ENCODE results near the gene RHBDD3. TPM values are rescaled to one million over a fixed set of nuclear protein-coding genes. Genes with fewer than 3 reads are reported as not detected.
"Not testable (repeated sequence)": the region's sequence is repeated elsewhere in the genome, so short reads cannot be mapped to it uniquely, and the experiment has no call there.

Gene RHBDD3
- total RNA-seq, 1 donor from 2014 or later = 17.9 TPM

- no peak for TF ChIP-seq CTCF (IDR thresholded peaks at IDR 0.05)
- H3K4me1 Mint-ChIP-seq = no peaks in the 10 kb centered on the region
- no peak for ATAC-seq (ENCODE audit: low read depth)
- no peaks in the 10 kb centered on the region for H3K9me3 Mint-ChIP-seq
- peaks cover 25% of the 10 kb centered on the region for H3K27me3 Mint-ChIP-seq
- no peak overlapping the region for H3K4me3 Mint-ChIP-seq
- POLR2A ChIA-PET = no interaction called here
- CTCF ChIA-PET = no interaction called here
- no peak overlapping the region for H3K27ac Mint-ChIP-seq
- intact Hi-C loops (cut with micrococcal nuclease) = no loop called here
- no peak for DNase-seq
- H3K36me3 Mint-ChIP-seq (ENCODE audit: low read depth) = no peaks in the 10 kb centered on the region
Measured at GRCh38 chr22:29224121-29224858, 43.5 kb downstream of the RHBDD3 start.

- intact Hi-C loops (cut with micrococcal nuclease) = no loop called here
- H3K9me3 Mint-ChIP-seq = no peaks in the 10 kb centered on the region
- no peaks in the 10 kb centered on the region for H3K4me1 Mint-ChIP-seq
- peaks cover 35% of the 10 kb centered on the region for H3K27me3 Mint-ChIP-seq
- no peak for TF ChIP-seq CTCF (IDR thresholded peaks at IDR 0.05)
- H3K27ac Mint-ChIP-seq = no peak overlapping the region
- H3K36me3 Mint-ChIP-seq (ENCODE audit: low read depth) = no peaks in the 10 kb centered on the region
- H3K4me3 Mint-ChIP-seq = no peak overlapping the region
- DNase-seq = no peak
- POLR2A ChIA-PET = no interaction called here
- CTCF ChIA-PET = interaction anchor here (0.6 kb wide), 1 partner anchor 22 kb away, joined by 3 read pairs; no protein-coding TSS in a partner anchor
- no peak for ATAC-seq (ENCODE audit: low read depth)
Measured at GRCh38 chr22:29219881-29220670, 47.7 kb downstream of the RHBDD3 start.

GRCh38 chr22:29219409-29219782 lies 48.4 kb downstream of the RHBDD3 start:
- H3K36me3 Mint-ChIP-seq (ENCODE audit: low read depth); H3K4me3 Mint-ChIP-seq; POLR2A ChIA-PET; intact Hi-C loops (cut with micrococcal nuclease); H3K9me3 Mint-ChIP-seq; ATAC-seq (ENCODE audit: low read depth); H3K4me1 Mint-ChIP-seq; DNase-seq; H3K27ac Mint-ChIP-seq: not testable (repeated sequence)
- CTCF ChIA-PET = interaction anchor here (0.6 kb wide), 1 partner anchor 21 kb away, joined by 3 read pairs; no protein-coding TSS in a partner anchor
- peaks cover 39% of the 10 kb centered on the region for H3K27me3 Mint-ChIP-seq

GRCh38 chr22:29218758-29219408 lies 48.9 kb downstream of the RHBDD3 start:
- DNase-seq = no peak
- H3K9me3 Mint-ChIP-seq = no peaks in the 10 kb centered on the region
- ATAC-seq (ENCODE audit: low read depth) = no peak
- ChIA-PET CTCF (no interaction called here), POLR2A (no interaction called here)
- H3K36me3 Mint-ChIP-seq (ENCODE audit: low read depth) = no peaks in the 10 kb centered on the region
- no peaks in the 10 kb centered on the region for H3K4me1 Mint-ChIP-seq
- no peak for TF ChIP-seq CTCF (IDR thresholded peaks at IDR 0.05)
- peaks cover 44% of the 10 kb centered on the region for H3K27me3 Mint-ChIP-seq
- no peak overlapping the region for H3K27ac Mint-ChIP-seq
- no peak overlapping the region for H3K4me3 Mint-ChIP-seq
- intact Hi-C loops (cut with micrococcal nuclease) = no loop called here

- no peak overlapping the region for H3K4me3 Mint-ChIP-seq
- TF ChIP-seq CTCF (IDR thresholded peaks at IDR 0.05) = no peak
- H3K4me1 Mint-ChIP-seq = no peaks in the 10 kb centered on the region
Measured at GRCh38 chr22:29217827-29218757, 49.7 kb downstream of the RHBDD3 start.

More at GRCh38 chr22:29217827-29218757, 49.7 kb downstream of the RHBDD3 start:
- POLR2A ChIA-PET = no interaction called here
- intact Hi-C loops (cut with micrococcal nuclease) = no loop called here
- DNase-seq (no peak), ATAC-seq (ENCODE audit: low read depth) (no peak)
- H3K27ac Mint-ChIP-seq = no peak overlapping the region
- CTCF ChIA-PET = no interaction called here
- H3K27me3 Mint-ChIP-seq = peaks cover 42% of the 10 kb centered on the region
- no peaks in the 10 kb centered on the region for H3K9me3 Mint-ChIP-seq
- no peaks in the 10 kb centered on the region for H3K36me3 Mint-ChIP-seq (ENCODE audit: low read depth)

Measured in activated B cell treated with CpG ODN at 0.5 μM for 24 hours (primary cell).